Stimulated activated CD8-positive, alpha-beta memory T cell treated with anti-CD3 and anti-CD28 coated beads, Interleukin-4, amount 100 ng/mL, for 48 hours (primary cell): ENCODE results near the gene EPHA1.
A peak's percentile ranks its signal among the peaks of the same experiment; 100 is the strongest.

Experiments
- DNase-seq: peaks from one replicate; pipeline ENCODE4 v3.0.0-alpha.2; 2020

EPHA1 gene

GRCh38 chr7:143408686-143409561 is at the start of gene EPHA1:
Gene EPHA1, minus strand, starts transcription at chr7:143408856. Its CDS starts 51 bp downstream, at chr7:143408805.
- peak; percentile 60 for DNase-seq

- no peak for DNase-seq
These were observed 49.6 kb upstream of the EPHA1 start for GRCh38 chr7:143458263-143458662.

- no peak for DNase-seq
These were observed 48.5 kb upstream of the EPHA1 start for GRCh38 chr7:143456992-143457793.

GRCh38 chr7:143455942-143456341 is 47.3 kb upstream of the EPHA1 start:
- DNase-seq: no peak

GRCh38 chr7:143455491-143455890 is 46.8 kb upstream of the EPHA1 start:
- DNase-seq: no peak

GRCh38 chr7:143454091-143454680 is 45.5 kb upstream of the EPHA1 start:
- DNase-seq: no peak

GRCh38 chr7:143452495-143452894 is 43.8 kb upstream of the EPHA1 start:
- no peak for DNase-seq

GRCh38 chr7:143451746-143452145 is 43.1 kb upstream of the EPHA1 start:
- DNase-seq: no peak

- DNase-seq: no peak
These were observed 42.5 kb upstream of the EPHA1 start for GRCh38 chr7:143451122-143451521.

- DNase-seq: no peak
These were observed 41.1 kb upstream of the EPHA1 start for GRCh38 chr7:143449793-143450192.

GRCh38 chr7:143448429-143448828 is 39.8 kb upstream of the EPHA1 start:
- no peak for DNase-seq

GRCh38 chr7:143447466-143447865 is 38.8 kb upstream of the EPHA1 start:
- no peak for DNase-seq

- DNase-seq: no peak
These were observed 36.1 kb upstream of the EPHA1 start for GRCh38 chr7:143444785-143445184.

- no peak for DNase-seq
These were observed 35.6 kb upstream of the EPHA1 start for GRCh38 chr7:143444063-143444782.

GRCh38 chr7:143443153-143443552 is 34.5 kb upstream of the EPHA1 start, which contains the start of gene TAS2R60:
Gene TAS2R60, plus strand, starts transcription at chr7:143443453. Its CDS starts 0 bp downstream, at chr7:143443453.
- DNase-seq: no peak

GRCh38 chr7:143439866-143440265 is 31.2 kb upstream of the EPHA1 start:
- DNase-seq: no peak

GRCh38 chr7:143437578-143437977 is 28.9 kb upstream of the EPHA1 start:
- DNase-seq: no peak

GRCh38 chr7:143436325-143436946 is 27.8 kb upstream of the EPHA1 start:
- DNase-seq: no peak

GRCh38 chr7:143435266-143435665 is 26.6 kb upstream of the EPHA1 start:
- DNase-seq: no peak

GRCh38 chr7:143434660-143435059 is 26.0 kb upstream of the EPHA1 start:
- no peak for DNase-seq

- no peak for DNase-seq
These were observed 25.1 kb upstream of the EPHA1 start for GRCh38 chr7:143433759-143434158.

- DNase-seq: no peak
These were observed 22.5 kb upstream of the EPHA1 start for GRCh38 chr7:143431109-143431508.
